ENCODE results near the gene KDF1. TPM values are rescaled to one million over a fixed set of nuclear protein-coding genes. Genes with fewer than 3 reads are reported as not detected.

KDF1 gene
- total RNA-seq, 4 donors from 2014 or later: not detected

DNA sequence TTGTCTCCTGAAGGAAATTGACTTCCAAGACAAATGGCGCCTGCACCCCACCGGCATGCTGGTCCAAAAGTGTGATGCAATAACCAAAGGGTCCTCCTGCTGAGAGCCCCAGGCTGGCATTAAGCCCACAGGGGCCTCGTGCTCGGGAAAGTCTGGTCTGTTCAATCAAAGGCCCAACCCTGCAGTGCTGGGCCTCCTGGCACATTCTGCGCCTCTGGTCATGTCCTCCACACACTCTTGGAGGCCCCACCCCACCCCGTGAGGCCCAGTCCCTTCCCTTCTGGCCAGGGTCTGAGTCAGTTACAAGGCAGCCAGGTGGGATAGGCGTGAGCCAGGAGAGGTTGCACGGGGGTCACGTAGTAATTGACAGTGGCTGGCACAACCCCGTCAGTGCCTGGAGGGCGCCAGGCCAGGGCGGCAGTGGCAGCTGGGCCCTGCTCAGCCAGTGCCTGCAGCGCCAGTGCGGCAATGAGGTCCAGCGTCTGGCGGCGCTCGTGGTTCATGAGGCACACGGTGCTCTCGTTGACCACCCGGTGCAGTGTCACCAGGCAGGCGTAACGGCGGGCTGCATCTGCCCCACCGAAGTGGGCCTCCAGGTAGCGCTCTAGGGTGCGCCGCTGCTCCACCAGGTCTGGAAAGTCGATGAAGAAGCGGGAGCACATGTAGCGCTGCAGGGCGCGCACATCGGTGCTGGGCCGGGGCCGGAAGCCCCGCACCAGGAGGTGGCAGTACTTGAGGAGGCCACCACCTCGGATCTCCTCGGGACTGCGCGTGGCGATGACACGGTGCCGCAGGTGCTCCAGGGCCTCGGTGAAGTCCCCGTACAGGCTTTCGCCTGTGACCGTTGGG, 45.6 kb upstream of the KDF1 start:
- no peak overlapping the region for H3K27ac ChIP-seq
- H3K9me3 ChIP-seq: no peaks in the 10 kb centered on the region
- H3K4me1 ChIP-seq: peaks cover 0 to 57% (median 23%) of the 10 kb centered on the region in 4 donors
- 93% methylated on average over 46 to 48 of the region's 48 CpGs for WGBS, 2 donors
- H3K4me3 ChIP-seq: no peak overlapping the region
- peaks cover 0 to 7% (median 0%) of the 10 kb centered on the region in 3 donors for H3K36me3 ChIP-seq
- no peak for DNase-seq (ENCODE audit: low spot score in 2 of 2)
- H3K27me3 ChIP-seq: no peaks in the 10 kb centered on the region
- no peak for TF ChIP-seq EP300 (IDR thresholded peaks at IDR 0.05)
- TF ChIP-seq POLR2A (IDR thresholded peaks at IDR 0.05): no peak
- no peak for TF ChIP-seq CTCF (IDR thresholded peaks at IDR 0.05)

GRCh38 chr1:27005166-27005530, 44.9 kb upstream of the KDF1 start:
- TF ChIP-seq POLR2A (IDR thresholded peaks at IDR 0.05) (no peak), CTCF (IDR thresholded peaks at IDR 0.05) (no peak), EP300 (IDR thresholded peaks at IDR 0.05) (no peak)
- H3K4me3 ChIP-seq: no peak overlapping the region
- H3K36me3 ChIP-seq: peaks cover 0 to 7% (median 0%) of the 10 kb centered on the region in 3 donors
- H3K9me3 ChIP-seq: no peaks in the 10 kb centered on the region
- peaks cover 0 to 61% (median 27%) of the 10 kb centered on the region in 4 donors for H3K4me1 ChIP-seq
- DNase-seq (ENCODE audit: low spot score in 2 of 2): no peak
- WGBS, 2 donors: 91 to 93% methylated on average over 3 of the region's 3 CpGs
- H3K27me3 ChIP-seq: no peaks in the 10 kb centered on the region
- H3K27ac ChIP-seq: peak overlapping the region in 1 of 4 donors; percentile 9

- DNase-seq (ENCODE audit: low spot score in 2 of 2): no peak
- no peak overlapping the region for H3K4me3 ChIP-seq
- 51 to 62% methylated on average over 10 of the region's 10 CpGs for WGBS, 2 donors
- H3K36me3 ChIP-seq: peaks cover 0 to 7% (median 0%) of the 10 kb centered on the region in 3 donors
- H3K27ac ChIP-seq: peak overlapping the region in 2 of 4 donors; percentile 9 to 54
- TF ChIP-seq EP300 (IDR thresholded peaks at IDR 0.05): no peak
- H3K4me1 ChIP-seq: peaks cover 0 to 61% (median 32%) of the 10 kb centered on the region in 4 donors
- no peaks in the 10 kb centered on the region for H3K27me3 ChIP-seq
- no peaks in the 10 kb centered on the region for H3K9me3 ChIP-seq
Observed at GRCh38 chr1:27004471-27005165, 44.4 kb upstream of the KDF1 start.

DNA sequence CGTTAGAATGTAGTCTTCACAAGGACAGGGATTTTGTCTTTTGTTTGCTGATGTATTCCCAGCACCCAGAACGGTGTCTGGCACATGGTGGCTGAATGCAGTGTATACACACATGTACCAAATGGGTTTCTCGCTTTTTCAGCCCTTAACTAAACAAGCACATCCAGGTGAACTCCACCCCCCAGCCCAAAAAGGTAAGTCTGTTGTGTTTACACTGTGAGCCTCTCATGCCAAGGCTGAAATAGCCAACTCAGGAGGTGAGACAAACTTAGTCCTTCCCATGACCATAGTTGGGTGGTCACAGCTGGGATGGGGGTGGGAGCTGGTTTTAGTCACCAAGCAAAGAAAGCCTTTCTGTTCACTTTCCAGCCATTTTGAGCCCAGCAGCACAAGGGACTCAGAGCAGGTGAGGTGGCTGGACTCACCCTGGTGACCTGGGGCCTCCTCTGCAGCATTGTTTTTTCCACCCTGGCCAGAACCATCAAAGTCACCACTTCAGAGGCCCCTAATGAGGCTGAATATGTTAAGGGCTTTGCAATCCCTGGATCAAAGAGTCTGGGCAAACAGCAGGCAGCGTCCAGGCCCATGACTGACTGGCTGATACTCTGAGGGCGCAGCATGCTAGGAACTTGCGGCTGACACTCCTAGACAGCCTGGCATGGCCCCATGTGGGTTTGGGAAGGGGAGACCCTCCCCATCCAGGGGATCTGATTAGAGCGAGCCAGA, 43.6 kb upstream of the KDF1 start:
- Histone ChIP-seq H3K4me1 (peaks cover 0 to 64% (median 38%) of the 10 kb centered on the region in 4 donors), H3K4me3 (no peak overlapping the region), H3K9me3 (no peaks in the 10 kb centered on the region), H3K36me3 (peaks cover 0 to 7% (median 0%) of the 10 kb centered on the region in 3 donors), H3K27ac (peak overlapping the region in 2 of 4 donors; percentile 9 to 54), H3K27me3 (no peaks in the 10 kb centered on the region)
- 83 to 90% methylated on average over 4 to 7 of the region's 7 CpGs for WGBS, 2 donors
- TF ChIP-seq EP300 (IDR thresholded peaks at IDR 0.05): no peak
- TF ChIP-seq CTCF (IDR thresholded peaks at IDR 0.05): no peak
- no peak for TF ChIP-seq POLR2A (IDR thresholded peaks at IDR 0.05)
- DNase-seq (ENCODE audit: low spot score in 2 of 2): no peak

DNA sequence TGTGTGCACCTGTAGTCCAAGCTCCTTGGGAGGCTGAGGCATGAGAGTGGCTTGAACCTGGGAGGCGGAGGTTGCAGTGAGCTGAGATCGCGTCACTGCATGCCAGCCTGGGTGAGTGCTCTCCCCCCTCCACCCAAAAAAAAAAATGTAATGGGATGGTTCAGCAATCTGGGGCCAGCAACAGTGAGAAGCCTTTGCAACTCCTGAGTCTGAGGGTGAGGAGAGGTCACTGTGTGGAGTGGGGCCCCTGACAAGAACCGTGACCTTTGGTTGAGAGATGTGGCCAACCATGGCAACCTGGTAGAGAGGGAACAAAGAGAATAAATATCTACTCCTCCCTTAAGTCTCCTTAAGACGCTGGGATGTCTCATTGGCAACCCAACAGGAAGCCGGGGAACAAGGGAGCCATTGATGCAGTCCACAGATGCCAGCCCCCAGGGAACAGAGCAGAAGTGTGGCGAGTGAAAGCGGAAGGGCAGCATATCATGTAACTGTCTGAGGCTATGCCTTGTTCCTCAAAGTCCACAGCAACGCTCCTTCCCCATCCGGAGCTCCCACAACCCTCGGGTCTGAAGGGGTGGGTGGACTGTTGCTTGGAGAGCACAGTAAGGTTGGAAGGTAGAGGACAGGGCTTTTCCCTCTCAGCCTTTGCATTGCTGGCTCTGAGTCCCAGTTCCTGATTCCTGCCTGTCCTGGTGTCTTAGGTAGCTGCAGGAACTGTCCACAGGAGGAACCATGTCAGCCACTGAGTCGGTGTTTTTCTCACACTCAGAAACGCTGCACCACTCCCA, 41.5 kb upstream of the KDF1 start:
- WGBS, 2 donors: 23 to 34% methylated on average over 13 of the region's 13 CpGs
- no peaks in the 10 kb centered on the region for H3K27me3 ChIP-seq
- peaks cover 0 to 7% (median 0%) of the 10 kb centered on the region in 3 donors for H3K36me3 ChIP-seq
- DNase-seq (ENCODE audit: low spot score in 2 of 2): peak; percentile 67 to 69
- peaks cover 0 to 76% (median 47%) of the 10 kb centered on the region in 4 donors for H3K4me1 ChIP-seq
- peak overlapping the region; percentile 13 to 93 (median 56) for H3K27ac ChIP-seq
- no peaks in the 10 kb centered on the region for H3K9me3 ChIP-seq
- H3K4me3 ChIP-seq: no peak overlapping the region
- TF ChIP-seq POLR2A (IDR thresholded peaks at IDR 0.05): no peak
- TF ChIP-seq EP300 (IDR thresholded peaks at IDR 0.05): peak in 1 of 2 donors; percentile 67
- no peak for TF ChIP-seq CTCF (IDR thresholded peaks at IDR 0.05)
